Measurements from ENCODE around the gene CHPF.

- TF ChIP-seq CTCF (IDR thresholded peaks at IDR 0.05) (no peak), POLR2A (IDR thresholded peaks at IDR 0.05) (no peak)
These were observed 18.8 kb downstream of the CHPF start for GRCh38 chr2:219524817-219525216.

Measured in body of pancreas (tissue), 4 donors.